NB4 (cell line): Measurements from ENCODE around the gene MAPK1.
"Not testable (repeated sequence)": the region's sequence is repeated elsewhere in the genome, so short reads cannot be mapped to it uniquely, and the experiment has no call there.

Experiments used
- DNase-seq: peaks from one replicate; pipeline ENCODE4 v3.0.0; 2010; ENCODE audit warnings: low read depth
- H3K4me3 ChIP-seq: one replicate; pipeline ENCODE4 v1.5.1; 2011; ENCODE audit warnings: mild to moderate bottlenecking, low read depth, low read length, moderate library complexity
- MYC ChIP-seq: IDR thresholded peaks from 2 replicates; pipeline ENCODE4 v1.6.1; 2011; ENCODE audit warnings: low read depth, low read length
- POLR2A ChIP-seq: IDR thresholded peaks from 2 replicates; pipeline ENCODE4 v1.6.1; 2011; ENCODE audit warnings: mild to moderate bottlenecking; ENCODE audit not compliant: insufficient read length; ENCODE audit errors: extremely low read depth
- TF ChIP-seq, protein P1 (sequence below): IDR thresholded peaks from 2 replicates; pipeline ENCODE4 v1.6.1; 2011; ENCODE audit warnings: low read depth, low read length
- TF ChIP-seq, protein P2 (sequence below): IDR thresholded peaks from one replicate; pipeline ENCODE4 v1.5.1; 2012; ENCODE audit warnings: low read depth, low read length

MAPK1 gene

DNA sequence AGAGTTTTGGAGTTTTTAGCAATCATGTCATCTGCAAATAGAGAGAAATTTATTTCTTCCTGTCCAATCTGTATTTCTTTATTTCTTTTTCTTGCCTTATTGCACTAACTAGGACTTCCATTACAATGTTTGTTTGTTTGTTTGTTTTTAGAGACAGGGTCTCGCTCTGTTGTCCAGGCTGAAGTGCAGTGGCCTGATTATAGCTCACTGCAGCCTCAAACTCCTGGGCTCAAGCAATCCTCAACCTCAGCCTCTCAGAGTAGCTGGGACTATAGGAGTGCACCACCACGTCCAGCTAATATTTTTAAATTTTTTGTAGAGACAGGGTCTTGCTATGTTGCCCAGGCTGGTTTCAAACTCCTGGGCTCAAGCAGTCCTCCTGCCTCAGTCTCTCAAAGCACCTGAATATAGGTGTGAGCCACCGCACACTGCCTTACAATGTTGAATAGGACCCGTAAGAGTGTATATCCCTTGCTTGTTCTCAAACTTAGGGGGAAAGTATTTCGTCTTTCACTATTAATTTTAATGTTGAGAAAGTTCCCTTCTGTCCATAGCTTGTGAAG, 29.6 kb upstream of the MAPK1 start:
- TF ChIP-seq, protein P1, sequence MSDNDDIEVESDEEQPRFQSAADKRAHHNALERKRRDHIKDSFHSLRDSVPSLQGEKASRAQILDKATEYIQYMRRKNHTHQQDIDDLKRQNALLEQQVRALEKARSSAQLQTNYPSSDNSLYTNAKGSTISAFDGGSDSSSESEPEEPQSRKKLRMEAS = no peak
- TF ChIP-seq, protein P2, sequence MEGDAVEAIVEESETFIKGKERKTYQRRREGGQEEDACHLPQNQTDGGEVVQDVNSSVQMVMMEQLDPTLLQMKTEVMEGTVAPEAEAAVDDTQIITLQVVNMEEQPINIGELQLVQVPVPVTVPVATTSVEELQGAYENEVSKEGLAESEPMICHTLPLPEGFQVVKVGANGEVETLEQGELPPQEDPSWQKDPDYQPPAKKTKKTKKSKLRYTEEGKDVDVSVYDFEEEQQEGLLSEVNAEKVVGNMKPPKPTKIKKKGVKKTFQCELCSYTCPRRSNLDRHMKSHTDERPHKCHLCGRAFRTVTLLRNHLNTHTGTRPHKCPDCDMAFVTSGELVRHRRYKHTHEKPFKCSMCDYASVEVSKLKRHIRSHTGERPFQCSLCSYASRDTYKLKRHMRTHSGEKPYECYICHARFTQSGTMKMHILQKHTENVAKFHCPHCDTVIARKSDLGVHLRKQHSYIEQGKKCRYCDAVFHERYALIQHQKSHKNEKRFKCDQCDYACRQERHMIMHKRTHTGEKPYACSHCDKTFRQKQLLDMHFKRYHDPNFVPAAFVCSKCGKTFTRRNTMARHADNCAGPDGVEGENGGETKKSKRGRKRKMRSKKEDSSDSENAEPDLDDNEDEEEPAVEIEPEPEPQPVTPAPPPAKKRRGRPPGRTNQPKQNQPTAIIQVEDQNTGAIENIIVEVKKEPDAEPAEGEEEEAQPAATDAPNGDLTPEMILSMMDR = no peak
- TF ChIP-seq POLR2A (no peak), MYC (no peak)
- DNase-seq = no peak
- no peak overlapping the region for H3K4me3 ChIP-seq

DNA sequence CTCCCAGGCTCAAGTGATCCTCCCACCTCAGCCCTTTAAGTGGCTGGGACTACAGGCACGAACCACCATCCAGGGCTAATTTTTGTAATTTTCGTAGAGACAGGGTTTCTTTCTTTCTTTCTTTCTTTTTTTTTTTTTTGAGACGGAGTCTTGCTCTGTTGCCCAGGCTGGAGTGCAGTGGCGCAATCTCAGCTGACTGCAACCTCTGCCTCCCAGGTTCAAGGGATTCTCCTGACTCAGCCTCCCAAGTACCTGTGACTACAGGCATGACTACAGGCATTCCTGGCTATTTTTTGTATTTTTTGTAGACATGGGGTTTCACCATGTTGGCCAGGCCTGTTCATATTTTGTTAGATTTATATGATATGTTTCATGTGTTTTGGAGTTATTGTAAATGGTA, 28.8 kb upstream of the MAPK1 start:
- H3K4me3 ChIP-seq, DNase-seq: not testable (repeated sequence)

DNA sequence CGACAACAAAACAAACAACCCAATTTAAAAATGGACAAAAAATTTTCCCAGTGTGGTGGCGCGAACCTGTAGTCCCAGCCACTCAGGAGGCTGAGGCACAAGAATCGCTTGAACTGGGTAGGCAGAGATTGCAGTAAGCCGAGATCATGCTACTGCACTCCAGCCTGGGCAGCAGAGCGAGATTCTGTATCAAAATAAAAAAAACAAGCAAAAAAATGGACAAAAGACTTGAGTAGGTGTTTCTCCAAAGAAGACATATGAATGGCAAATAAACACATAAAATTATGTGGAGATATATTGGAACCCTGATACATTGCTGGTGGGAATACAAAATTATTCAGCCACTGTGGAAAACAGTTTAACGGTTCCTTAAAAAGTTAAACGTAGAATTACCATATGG, 27.4 kb upstream of the MAPK1 start:
- DNase-seq = no peak
- TF ChIP-seq POLR2A (no peak), MYC (no peak)
- TF ChIP-seq, protein P1 = no peak
- TF ChIP-seq, protein P2 = no peak
- no peak overlapping the region for H3K4me3 ChIP-seq

DNA sequence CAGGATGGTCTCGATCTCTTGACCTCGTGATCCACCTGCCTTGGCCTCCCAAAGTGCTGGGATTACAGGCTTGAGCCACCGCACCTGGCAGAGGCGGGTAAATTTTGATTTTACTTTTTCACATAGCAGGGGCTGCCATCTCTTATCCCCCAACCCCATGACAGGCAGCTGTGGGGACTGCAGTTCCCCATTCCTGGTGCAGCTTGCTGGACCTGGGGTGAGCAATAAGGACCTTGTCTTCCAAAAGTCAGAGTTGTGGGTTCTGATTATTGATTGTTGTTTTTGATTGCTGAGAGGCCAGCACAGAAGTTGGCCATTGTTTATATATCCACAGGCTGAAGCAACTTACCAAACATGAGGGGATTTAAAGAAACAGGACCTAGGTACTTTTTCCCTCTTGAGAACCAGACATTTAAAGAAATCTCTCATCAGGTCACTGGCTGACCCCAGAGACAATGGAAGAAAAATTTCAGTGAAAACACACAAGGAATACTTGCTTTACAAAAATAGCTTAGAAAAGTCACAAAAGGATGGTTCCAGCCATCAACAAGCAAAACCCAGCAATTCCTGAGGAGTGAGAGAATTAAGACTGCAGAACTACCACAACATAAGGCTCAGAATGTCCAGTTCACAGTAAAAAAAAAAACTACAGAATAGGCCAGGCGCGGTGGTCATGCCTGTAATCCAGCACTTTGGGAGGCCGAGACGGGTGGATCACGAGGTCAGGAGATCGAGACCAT, 22.0 kb upstream of the MAPK1 start:
- TF ChIP-seq, protein P2 = no peak
- TF ChIP-seq MYC = no peak
- TF ChIP-seq POLR2A = no peak
- TF ChIP-seq, protein P1 = no peak
- no peak overlapping the region for H3K4me3 ChIP-seq
- DNase-seq = no peak

DNA sequence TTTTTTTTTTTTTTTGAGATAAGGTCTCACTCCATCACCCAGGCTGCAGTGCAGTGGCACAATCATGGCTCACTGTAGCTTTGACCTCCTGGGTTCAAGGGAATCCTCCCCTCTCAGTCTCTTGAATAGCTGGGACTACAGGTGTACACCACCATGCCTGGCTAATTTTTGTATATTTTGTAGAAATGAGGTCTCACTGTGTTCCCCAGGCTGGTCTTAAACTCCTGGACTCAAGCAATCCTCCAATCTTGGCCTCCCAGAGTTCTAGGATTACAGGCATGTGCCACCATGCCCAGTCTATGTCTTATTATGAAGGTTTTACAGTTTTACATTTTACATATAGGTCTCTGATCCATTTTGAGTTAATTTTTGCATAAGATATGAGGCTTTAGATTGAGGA, 20.4 kb upstream of the MAPK1 start:
- DNase-seq = no peak
- TF ChIP-seq, protein P1 = no peak
- TF ChIP-seq MYC (no peak), POLR2A (no peak)
- TF ChIP-seq, protein P2 = no peak

DNA sequence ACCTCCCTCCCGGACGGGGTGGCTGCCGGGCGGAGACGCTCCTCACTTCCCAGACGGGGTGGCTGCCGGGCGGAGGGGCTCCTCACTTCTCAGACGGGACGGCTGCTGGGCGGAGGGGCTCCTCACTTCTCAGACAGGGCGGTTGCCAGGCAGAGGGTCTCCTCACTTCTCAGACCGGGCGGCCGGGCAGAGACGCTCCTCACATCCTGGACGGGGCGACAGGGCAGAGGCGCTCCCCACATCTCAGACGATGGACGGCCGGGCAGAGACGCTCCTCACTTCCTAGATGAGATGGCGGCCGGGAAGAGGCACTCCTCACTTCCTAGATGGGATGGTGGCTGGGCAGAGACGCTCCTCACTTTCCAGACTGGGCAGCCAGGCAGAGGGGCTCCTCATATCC, 16.5 kb upstream of the MAPK1 start:
- not testable (repeated sequence) for H3K4me3 ChIP-seq, DNase-seq

More for the DNA sequence above, 20.4 kb upstream of the MAPK1 start:
- no peak overlapping the region for H3K4me3 ChIP-seq

DNA sequence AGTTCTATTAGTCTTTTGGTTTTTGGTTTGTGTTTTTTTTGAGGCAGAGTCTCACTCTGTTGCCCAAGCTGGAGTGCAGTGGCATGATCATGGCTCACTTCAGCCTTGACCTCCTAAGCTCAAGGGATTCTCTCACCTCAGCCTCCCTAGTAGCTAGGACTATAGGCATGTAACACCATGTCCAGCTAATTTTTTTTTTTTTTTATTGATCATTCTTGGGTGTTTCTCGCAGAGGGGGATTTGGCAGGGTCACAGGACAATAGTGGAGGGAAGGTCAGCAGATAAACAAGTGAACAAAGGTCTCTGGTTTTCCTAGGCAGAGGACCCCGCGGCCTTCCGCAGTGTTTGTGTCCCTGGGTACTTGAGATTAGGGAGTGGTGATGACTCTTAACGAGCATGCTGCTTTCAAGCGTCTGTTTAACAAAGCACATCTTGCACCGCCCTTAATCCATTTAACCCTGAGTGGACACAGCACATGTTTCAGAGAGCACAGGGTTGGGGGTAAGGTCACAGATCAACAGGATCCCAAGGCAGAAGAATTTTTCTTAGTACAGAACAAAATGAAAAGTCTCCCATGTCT, 15.4 kb upstream of the MAPK1 start:
- not testable (repeated sequence) for H3K4me3 ChIP-seq, DNase-seq
